ENCODE results near the gene SLFN5. TPM values are rescaled to one million over a fixed set of nuclear protein-coding genes. Genes with fewer than 3 reads are reported as not detected.

SLFN5 gene
- total RNA-seq, 1 donor from 2014 or later = 16.8 TPM

Other genes with a start within 250 kb of the SLFN5 start
- gene RFFL, start 179.4 kb upstream of the SLFN5 start, total RNA-seq (ENCODE audit: unreplicated experiment) = 16.5 TPM
- gene RAD51D, start 123.2 kb upstream of the SLFN5 start, total RNA-seq (ENCODE audit: unreplicated experiment) = 10.1 TPM
- not detected for gene FNDC8, start 121.5 kb upstream of the SLFN5 start, total RNA-seq (ENCODE audit: unreplicated experiment)
- gene NLE1, start 100.8 kb upstream of the SLFN5 start, total RNA-seq (ENCODE audit: unreplicated experiment) = 9.1 TPM
- gene UNC45B, start 95.3 kb upstream of the SLFN5 start, total RNA-seq (ENCODE audit: unreplicated experiment) = 2.2 TPM
- gene SLC35G3, start 48.7 kb upstream of the SLFN5 start, total RNA-seq (ENCODE audit: unreplicated experiment) = not detected
- not detected for gene SLFN11, start 130.5 kb downstream of the SLFN5 start, total RNA-seq (ENCODE audit: unreplicated experiment)
- not detected for gene SLFN12, start 189.4 kb downstream of the SLFN5 start, total RNA-seq (ENCODE audit: unreplicated experiment)
- gene SLFN13, start 205.7 kb downstream of the SLFN5 start, total RNA-seq (ENCODE audit: unreplicated experiment) = 0.96 TPM

Data from glutamatergic neuron (in vitro differentiated cells).